ENCODE measurements around the gene AKAP13. TPM values are rescaled to one million over a fixed set of nuclear protein-coding genes. Genes with fewer than 3 reads are reported as not detected.

The AKAP13 gene
- total RNA-seq, 1 donor from 2014 or later, result 73.8 TPM

DNA sequence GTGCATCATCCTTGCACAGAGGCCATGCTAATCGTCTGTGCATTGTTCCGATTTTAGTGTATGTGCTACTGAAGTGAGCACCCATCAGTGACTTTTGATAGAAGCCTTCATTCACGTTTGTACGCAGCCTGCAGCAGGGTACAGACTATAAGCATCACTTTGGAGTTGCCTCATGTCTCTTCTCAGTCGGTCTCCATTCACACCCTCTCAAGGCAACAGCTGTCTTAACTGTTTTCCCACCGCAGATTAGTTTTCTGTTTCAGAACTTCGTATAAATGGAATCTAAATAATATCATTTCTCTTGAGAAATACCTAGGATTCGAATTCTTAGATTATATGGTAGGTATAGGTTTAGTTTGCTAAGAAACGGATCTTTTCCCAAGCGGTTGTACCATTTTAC lies 271.1 kb downstream of the AKAP13 start:
- Histone ChIP-seq H3K36me3 (peaks cover 8% of the 10 kb centered on the region), H3K4me2 (no peak overlapping the region), H4K20me1 (ENCODE audit: low read depth) (no peaks in the 10 kb centered on the region), H3K9me3 (ENCODE audit: low read depth) (no peaks in the 10 kb centered on the region), H2AFZ (replicated peaks) (no peak overlapping the region), H3K79me2 (ENCODE audit: low read depth) (no peaks in the 10 kb centered on the region), H3K4me3 (no peak overlapping the region), H3K4me1 (no peaks in the 10 kb centered on the region), H3K27me3 (no peaks in the 10 kb centered on the region), H3K9ac (no peak overlapping the region), H3K27ac (no peak overlapping the region), H3F3A (ENCODE audit: low read depth) (no peaks in the 10 kb centered on the region)
- Mint-ChIP-seq H3K27ac (no peak overlapping the region), H3K9me3 (peaks cover 3% of the 10 kb centered on the region), H3K27me3 (ENCODE audit: insufficient read depth, low read depth) (no peaks in the 10 kb centered on the region), H3K4me3 (no peak overlapping the region), H3K4me1 (peaks cover 17% of the 10 kb centered on the region), H3K36me3 (peaks cover 27% of the 10 kb centered on the region)
- no peak for DNase-seq (ENCODE audit: low spot score)
- TF ChIP-seq, protein P1, sequence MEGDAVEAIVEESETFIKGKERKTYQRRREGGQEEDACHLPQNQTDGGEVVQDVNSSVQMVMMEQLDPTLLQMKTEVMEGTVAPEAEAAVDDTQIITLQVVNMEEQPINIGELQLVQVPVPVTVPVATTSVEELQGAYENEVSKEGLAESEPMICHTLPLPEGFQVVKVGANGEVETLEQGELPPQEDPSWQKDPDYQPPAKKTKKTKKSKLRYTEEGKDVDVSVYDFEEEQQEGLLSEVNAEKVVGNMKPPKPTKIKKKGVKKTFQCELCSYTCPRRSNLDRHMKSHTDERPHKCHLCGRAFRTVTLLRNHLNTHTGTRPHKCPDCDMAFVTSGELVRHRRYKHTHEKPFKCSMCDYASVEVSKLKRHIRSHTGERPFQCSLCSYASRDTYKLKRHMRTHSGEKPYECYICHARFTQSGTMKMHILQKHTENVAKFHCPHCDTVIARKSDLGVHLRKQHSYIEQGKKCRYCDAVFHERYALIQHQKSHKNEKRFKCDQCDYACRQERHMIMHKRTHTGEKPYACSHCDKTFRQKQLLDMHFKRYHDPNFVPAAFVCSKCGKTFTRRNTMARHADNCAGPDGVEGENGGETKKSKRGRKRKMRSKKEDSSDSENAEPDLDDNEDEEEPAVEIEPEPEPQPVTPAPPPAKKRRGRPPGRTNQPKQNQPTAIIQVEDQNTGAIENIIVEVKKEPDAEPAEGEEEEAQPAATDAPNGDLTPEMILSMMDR (IDR thresholded peaks at IDR 0.05), result no peak
- TF ChIP-seq EZH2 (IDR thresholded peaks at IDR 0.05) (no peak), EZH2phosphoT487 (IDR thresholded peaks at IDR 0.05) (no peak)

DNA sequence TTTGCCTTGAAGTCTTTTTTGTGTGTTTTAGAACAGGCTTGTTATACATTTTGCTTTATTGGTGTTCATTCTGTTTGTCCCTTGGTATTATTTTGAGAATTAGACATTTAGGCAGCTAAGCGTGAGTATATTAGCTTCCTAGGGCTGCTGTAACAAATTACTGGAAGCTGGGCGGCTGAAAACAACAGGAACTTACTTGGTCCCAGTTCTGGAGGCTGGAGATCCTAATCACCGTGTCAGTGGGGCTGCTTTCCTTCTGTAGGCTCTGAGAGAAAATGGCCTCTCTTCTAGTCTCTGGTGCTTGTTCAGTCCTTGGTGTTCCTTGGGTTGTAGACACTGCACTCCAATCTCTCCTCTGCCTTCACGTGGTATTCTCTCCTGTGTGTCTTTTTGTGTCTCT lies 272.1 kb downstream of the AKAP13 start:
- H3K4me3 Mint-ChIP-seq, result no peak overlapping the region
- H3K4me1 ChIP-seq, result no peaks in the 10 kb centered on the region
- H3K27ac Mint-ChIP-seq, result no peak overlapping the region
- no peak overlapping the region for H3K4me3 ChIP-seq
- no peak overlapping the region for H3K9ac ChIP-seq
- H4K20me1 ChIP-seq (ENCODE audit: low read depth), result no peaks in the 10 kb centered on the region
- no peak overlapping the region for H3K27ac ChIP-seq
- H3K36me3 ChIP-seq, result peaks cover 8% of the 10 kb centered on the region
- peaks cover 24% of the 10 kb centered on the region for H3K36me3 Mint-ChIP-seq
- no peaks in the 10 kb centered on the region for H3K9me3 Mint-ChIP-seq
- no peak for DNase-seq (ENCODE audit: low spot score)
- no peak overlapping the region for H2AFZ ChIP-seq (replicated peaks)
- H3K27me3 Mint-ChIP-seq (ENCODE audit: insufficient read depth, low read depth), result no peaks in the 10 kb centered on the region
- TF ChIP-seq, protein P1 (IDR thresholded peaks at IDR 0.05), result no peak
- no peak for TF ChIP-seq EZH2phosphoT487 (IDR thresholded peaks at IDR 0.05)
- TF ChIP-seq EZH2 (IDR thresholded peaks at IDR 0.05), result no peak
- H3F3A ChIP-seq (ENCODE audit: low read depth), result no peaks in the 10 kb centered on the region
- no peaks in the 10 kb centered on the region for H3K9me3 ChIP-seq (ENCODE audit: low read depth)
- H3K4me2 ChIP-seq, result no peak overlapping the region
- H3K4me1 Mint-ChIP-seq, result peaks cover 17% of the 10 kb centered on the region
- H3K79me2 ChIP-seq (ENCODE audit: low read depth), result no peaks in the 10 kb centered on the region
- H3K27me3 ChIP-seq, result no peaks in the 10 kb centered on the region

DNA sequence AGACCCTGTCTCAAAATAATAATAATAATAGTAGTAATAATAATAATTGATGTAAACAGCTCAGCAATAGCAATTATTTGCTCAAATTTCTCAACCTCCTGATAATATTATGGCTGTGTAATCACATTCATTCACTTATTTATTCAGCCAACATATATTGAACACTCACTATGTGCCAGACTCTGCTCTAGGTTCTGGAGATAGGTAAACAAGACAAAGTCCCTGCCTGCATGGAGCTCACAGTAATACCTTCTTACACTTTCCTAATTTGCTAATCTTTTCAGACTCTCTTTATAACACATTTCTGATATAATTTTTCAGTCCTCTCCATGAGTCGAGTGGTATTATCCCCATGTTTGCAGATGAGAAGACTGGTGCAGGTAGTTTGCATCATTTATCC lies 276.7 kb downstream of the AKAP13 start:
- TF ChIP-seq, protein P1 (IDR thresholded peaks at IDR 0.05), result no peak
- TF ChIP-seq EZH2phosphoT487 (IDR thresholded peaks at IDR 0.05), result no peak
- TF ChIP-seq EZH2 (IDR thresholded peaks at IDR 0.05), result no peak
- Mint-ChIP-seq H3K4me1 (peaks cover 4% of the 10 kb centered on the region), H3K4me3 (no peak overlapping the region), H3K27me3 (ENCODE audit: insufficient read depth, low read depth) (no peaks in the 10 kb centered on the region), H3K27ac (no peak overlapping the region), H3K9me3 (no peaks in the 10 kb centered on the region), H3K36me3 (peaks cover 25% of the 10 kb centered on the region)
- Histone ChIP-seq H4K20me1 (ENCODE audit: low read depth) (no peaks in the 10 kb centered on the region), H3K9me3 (ENCODE audit: low read depth) (no peaks in the 10 kb centered on the region), H3K79me2 (ENCODE audit: low read depth) (no peaks in the 10 kb centered on the region), H3K4me1 (no peaks in the 10 kb centered on the region), H2AFZ (replicated peaks) (no peak overlapping the region), H3K9ac (no peak overlapping the region), H3K27ac (no peak overlapping the region), H3F3A (ENCODE audit: low read depth) (no peaks in the 10 kb centered on the region), H3K27me3 (no peaks in the 10 kb centered on the region), H3K4me3 (no peak overlapping the region), H3K4me2 (no peak overlapping the region), H3K36me3 (peaks cover 16% of the 10 kb centered on the region)
- no peak for DNase-seq (ENCODE audit: low spot score)

All from neural progenitor cell (in vitro differentiated cells).